Testis (tissue), 5 donors: ENCODE measurements around the gene SRGN. TPM values are rescaled to one million over a fixed set of nuclear protein-coding genes. Genes with fewer than 3 reads are reported as not detected.
"Not testable (repeated sequence)": the region's sequence is repeated elsewhere in the genome, so short reads cannot be mapped to it uniquely, and the experiment has no call there.

Experiments used
- DNase-seq: peaks from one replicate; pipeline ENCODE4 v3.0.0-alpha.2; 2019
- H3K27ac ChIP-seq, 2 donors: fragments of 200-600 bp; sonication (generic); one replicate each; pipeline ENCODE4 v1.5.1; 2019
- H3K27me3 ChIP-seq: fragments of 200-600 bp; sonication (generic); one replicate; pipeline ENCODE4 v1.5.1; 2019
- H3K36me3 ChIP-seq: fragments of 200-600 bp; sonication (generic); one replicate; pipeline ENCODE4 v1.5.1; 2017; ENCODE audit warnings: low read depth; ENCODE audit errors: missing control alignments
- H3K4me1 ChIP-seq: fragments of 200-600 bp; sonication (generic); one replicate; pipeline ENCODE4 v1.5.1; 2019
- H3K4me3 ChIP-seq, 2 donors: fragments of 200-600 bp; sonication (generic); one replicate each; pipeline ENCODE4 v1.5.1; 2017 to 2019
- H3K9me3 ChIP-seq: fragments of 200-600 bp; sonication (generic); one replicate; pipeline ENCODE4 v1.5.1; 2017
- POLR2A ChIP-seq: fragments of 450-650 bp; IDR thresholded peaks from one replicate; pipeline ENCODE4 v1.6.1; 2017; ENCODE audit warnings: antibody characterized with exemption, mild to moderate bottlenecking, moderate library complexity
- WGBS, 2 donors: methylation state at CpG; one replicate each; pipeline ENCODE4 v1.1.5; 2018; 5-methylcytosine and 5-hydroxymethylcytosine counted together
- intact Hi-C: fragments of 100-400 bp; cut with DNase I; formaldehyde crosslinking; loops from one replicate; pipeline ENCODE4 v1.15.1; 2023; ENCODE audit warnings: low total_unique reads
- long read RNA-seq, 2 donors: transcript quantifications; one replicate each; lab custom pipeline, GENCODE V29; 2026
- polyA plus RNA-seq: library from polyadenylated mRNA; stranded (reverse); fragments of 350-450 nt; fragmentation: Illumina TruSeq; extraction: RNeasy Lipid Tissue Mini Kit (QIAGEN cat#74804); gene quantifications from one replicate; pipeline ENCODE4 v1.2.3, GENCODE V29; 2014; ENCODE audit warnings: low read depth, low replicate concordance; ENCODE audit not compliant: insufficient read depth
- total RNA-seq, 2 donors: library from RNA; depleted of rRNA; stranded (reverse); fragments of >200 nt; gene quantifications; one replicate each; pipeline ENCODE4 v1.2.3, GENCODE V29; 2016
- TF ChIP-seq, protein P1 (sequence below), 3 experiments: fragments of 450-650 bp in 2 of 3; fragments of 200-600 bp in 1 of 3; sonication (generic) in 1 of 3; IDR thresholded peaks; one replicate each; pipeline ENCODE4 v1.5.1; 2016 to 2019; ENCODE audit warnings: antibody characterized with exemption in 3 of 3, mild to moderate bottlenecking in 2 of 3, moderate library complexity in 1 of 3

The SRGN gene, protein sequence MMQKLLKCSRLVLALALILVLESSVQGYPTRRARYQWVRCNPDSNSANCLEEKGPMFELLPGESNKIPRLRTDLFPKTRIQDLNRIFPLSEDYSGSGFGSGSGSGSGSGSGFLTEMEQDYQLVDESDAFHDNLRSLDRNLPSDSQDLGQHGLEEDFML
- total RNA-seq: 10 to 100 TPM; 25.7 to 35.8 TPM
- polyA plus RNA-seq: 61.1 TPM
- long read RNA-seq, donor 1, transcript SRGN-201 (3 exons, 1,208 nt): major isoform, 16 of 16 reads
- long read RNA-seq, donor 1, partial matches to known transcripts: 0 of 16 reads
- long read RNA-seq, donor 1, other reads (novel, unspliced or antisense): 0 of 16 reads
- long read RNA-seq, donor 2, partial matches to known transcripts: 0 of 4 reads
- long read RNA-seq, donor 2, other reads (novel, unspliced or antisense): 0 of 4 reads

DNA sequence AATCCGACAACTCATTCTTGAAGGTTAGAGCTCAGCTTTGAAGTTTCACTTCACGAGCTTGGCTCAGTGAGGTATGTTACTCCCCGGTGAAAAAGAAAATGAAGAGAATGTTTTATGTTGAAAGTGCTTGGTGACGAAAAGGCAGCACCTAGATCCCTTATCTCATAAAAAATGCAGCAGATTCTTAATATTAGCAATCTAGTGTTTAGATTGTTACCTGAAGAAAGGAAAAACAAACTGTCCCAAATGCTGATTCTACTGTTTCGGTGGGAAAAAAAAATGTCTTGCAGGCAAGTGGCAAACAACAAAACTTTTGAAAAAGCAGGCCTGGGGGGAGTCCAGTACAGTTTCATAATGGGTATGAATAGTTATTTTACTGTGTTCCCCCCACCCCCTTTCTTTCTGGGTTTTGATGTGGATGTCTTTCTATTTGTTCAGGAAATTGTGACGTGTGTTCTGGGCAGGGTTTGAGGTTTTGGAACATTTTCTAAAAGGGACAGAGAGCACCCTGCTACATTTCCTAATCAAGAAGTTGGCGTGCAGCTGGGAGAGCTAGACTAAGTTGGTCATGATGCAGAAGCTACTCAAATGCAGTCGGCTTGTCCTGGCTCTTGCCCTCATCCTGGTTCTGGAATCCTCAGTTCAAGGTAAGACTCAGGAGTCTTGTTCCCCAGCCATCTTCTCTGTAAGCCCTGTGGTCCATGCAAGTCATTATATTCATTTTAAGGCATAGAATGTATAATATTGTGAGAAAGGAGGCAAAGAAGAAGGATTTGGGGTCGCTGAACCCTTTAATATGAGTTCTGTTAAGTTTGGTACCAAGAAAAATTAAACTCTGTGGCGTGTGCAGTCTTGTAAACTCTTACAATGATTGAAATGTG lies at the start of gene SRGN:
Gene SRGN, plus strand, starts transcription at position 514 of the 881 bp plus-strand sequence. Its CDS starts 55 bp downstream, at position 569.
- 36 to 45% methylated on average over 10 of the region's 10 CpGs for WGBS, 2 donors
- Histone ChIP-seq H3K4me3 (peak within 1 kb of the TSS; percentile 14 to 44), H3K9me3 (no peaks in the 10 kb centered on the region), H3K36me3 (no peaks in the 10 kb centered on the region), H3K27ac (peak within 1 kb of the TSS; percentile 60 to 89), H3K4me1 (peaks cover 7% of the 10 kb centered on the region), H3K27me3 (no peaks in the 10 kb centered on the region)
- intact Hi-C loops: no loop called here
- no peak for TF ChIP-seq POLR2A
- TF ChIP-seq, protein P1, sequence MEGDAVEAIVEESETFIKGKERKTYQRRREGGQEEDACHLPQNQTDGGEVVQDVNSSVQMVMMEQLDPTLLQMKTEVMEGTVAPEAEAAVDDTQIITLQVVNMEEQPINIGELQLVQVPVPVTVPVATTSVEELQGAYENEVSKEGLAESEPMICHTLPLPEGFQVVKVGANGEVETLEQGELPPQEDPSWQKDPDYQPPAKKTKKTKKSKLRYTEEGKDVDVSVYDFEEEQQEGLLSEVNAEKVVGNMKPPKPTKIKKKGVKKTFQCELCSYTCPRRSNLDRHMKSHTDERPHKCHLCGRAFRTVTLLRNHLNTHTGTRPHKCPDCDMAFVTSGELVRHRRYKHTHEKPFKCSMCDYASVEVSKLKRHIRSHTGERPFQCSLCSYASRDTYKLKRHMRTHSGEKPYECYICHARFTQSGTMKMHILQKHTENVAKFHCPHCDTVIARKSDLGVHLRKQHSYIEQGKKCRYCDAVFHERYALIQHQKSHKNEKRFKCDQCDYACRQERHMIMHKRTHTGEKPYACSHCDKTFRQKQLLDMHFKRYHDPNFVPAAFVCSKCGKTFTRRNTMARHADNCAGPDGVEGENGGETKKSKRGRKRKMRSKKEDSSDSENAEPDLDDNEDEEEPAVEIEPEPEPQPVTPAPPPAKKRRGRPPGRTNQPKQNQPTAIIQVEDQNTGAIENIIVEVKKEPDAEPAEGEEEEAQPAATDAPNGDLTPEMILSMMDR (IDR thresholded peaks at IDR 0.05): no peak
- peak; percentile 84 for DNase-seq

DNA sequence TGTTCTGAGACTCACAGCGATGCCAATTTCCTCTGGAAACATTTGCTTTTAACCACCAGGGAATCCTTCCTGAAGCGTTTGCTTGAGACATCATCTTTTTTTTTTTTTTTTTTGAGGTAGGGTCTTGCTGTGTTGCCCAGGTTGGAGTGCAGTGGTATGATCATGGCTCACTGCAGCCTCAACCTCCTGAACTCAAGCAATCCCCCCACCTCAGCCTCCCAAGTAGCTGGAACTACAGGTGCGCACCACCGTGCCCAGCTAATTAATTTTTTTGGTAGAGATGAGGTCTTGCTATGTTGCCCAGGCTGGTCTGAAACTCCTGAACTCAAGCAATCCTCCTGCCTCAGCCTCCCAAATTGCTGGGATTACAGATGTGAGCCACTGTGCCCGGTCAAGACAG lies 47.0 kb upstream of the SRGN start:
- H3K4me3 ChIP-seq, H3K36me3 ChIP-seq: not testable (repeated sequence)
- 73 to 76% methylated on average over 5 of the region's 5 CpGs for WGBS, 2 donors

DNA sequence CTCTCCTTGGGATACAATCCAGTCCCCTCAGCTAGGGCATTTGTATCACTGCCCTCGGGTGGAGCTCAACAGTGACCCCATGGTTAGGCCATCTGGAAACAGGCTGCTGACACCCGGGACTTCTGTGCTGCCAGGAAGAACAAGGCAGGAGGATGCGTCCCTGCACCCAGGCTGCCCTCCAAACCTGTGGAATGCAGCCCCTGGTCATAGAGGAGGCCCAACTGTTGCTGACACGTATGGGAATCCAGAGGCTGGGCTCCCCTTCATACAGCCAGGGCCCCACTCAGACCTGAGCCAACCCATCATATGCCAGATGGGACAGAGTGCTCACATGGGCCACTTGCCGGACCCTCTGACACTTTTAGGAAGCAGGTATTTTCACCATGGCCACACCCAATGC lies 45.5 kb upstream of the SRGN start:
- DNase-seq: no peak
- peaks cover 19% of the 10 kb centered on the region for H3K4me1 ChIP-seq
- 80 to 84% methylated on average over 5 of the region's 5 CpGs for WGBS, 2 donors
- TF ChIP-seq, protein P1 (IDR thresholded peaks at IDR 0.05): no peak
- no peaks in the 10 kb centered on the region for H3K27me3 ChIP-seq
- no peak overlapping the region for H3K4me3 ChIP-seq
- H3K36me3 ChIP-seq: no peaks in the 10 kb centered on the region
- no peaks in the 10 kb centered on the region for H3K9me3 ChIP-seq
- intact Hi-C loops: no loop called here
- H3K27ac ChIP-seq: no peak overlapping the region

More for the DNA sequence above, 47.0 kb upstream of the SRGN start:
- intact Hi-C loops, H3K9me3 ChIP-seq, DNase-seq, H3K27ac ChIP-seq, H3K4me1 ChIP-seq, H3K27me3 ChIP-seq: not testable (repeated sequence)

DNA sequence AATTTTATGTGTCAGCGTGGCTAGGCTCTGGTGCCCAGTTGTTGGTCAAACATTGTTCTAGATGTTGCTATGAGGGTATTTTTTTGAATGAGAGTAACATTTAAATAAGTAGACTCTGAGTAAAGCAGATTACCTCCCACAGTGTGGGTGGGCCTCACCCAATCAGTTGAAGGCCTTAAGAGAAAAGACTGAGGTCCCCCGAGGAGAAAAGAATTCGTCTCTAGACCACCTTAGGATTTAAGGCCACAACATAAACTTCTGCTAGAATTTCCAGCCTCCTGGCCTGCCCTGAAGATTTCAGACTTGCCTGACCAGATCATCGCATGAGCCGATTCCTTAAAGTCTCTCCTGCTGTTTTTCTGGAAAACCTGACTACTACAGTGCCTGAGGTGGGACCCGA lies 45.1 kb upstream of the SRGN start:
- Histone ChIP-seq H3K4me3 (no peak overlapping the region), H3K27ac (no peak overlapping the region), H3K9me3 (no peaks in the 10 kb centered on the region), H3K27me3 (no peaks in the 10 kb centered on the region), H3K4me1 (peaks cover 21% of the 10 kb centered on the region), H3K36me3 (no peaks in the 10 kb centered on the region)
- intact Hi-C loops: no loop called here
- no peak for DNase-seq
- 93 to 96% methylated on average over 6 of the region's 6 CpGs for WGBS, 2 donors
- TF ChIP-seq, protein P1 (IDR thresholded peaks at IDR 0.05): no peak
- no peak for TF ChIP-seq POLR2A

DNA sequence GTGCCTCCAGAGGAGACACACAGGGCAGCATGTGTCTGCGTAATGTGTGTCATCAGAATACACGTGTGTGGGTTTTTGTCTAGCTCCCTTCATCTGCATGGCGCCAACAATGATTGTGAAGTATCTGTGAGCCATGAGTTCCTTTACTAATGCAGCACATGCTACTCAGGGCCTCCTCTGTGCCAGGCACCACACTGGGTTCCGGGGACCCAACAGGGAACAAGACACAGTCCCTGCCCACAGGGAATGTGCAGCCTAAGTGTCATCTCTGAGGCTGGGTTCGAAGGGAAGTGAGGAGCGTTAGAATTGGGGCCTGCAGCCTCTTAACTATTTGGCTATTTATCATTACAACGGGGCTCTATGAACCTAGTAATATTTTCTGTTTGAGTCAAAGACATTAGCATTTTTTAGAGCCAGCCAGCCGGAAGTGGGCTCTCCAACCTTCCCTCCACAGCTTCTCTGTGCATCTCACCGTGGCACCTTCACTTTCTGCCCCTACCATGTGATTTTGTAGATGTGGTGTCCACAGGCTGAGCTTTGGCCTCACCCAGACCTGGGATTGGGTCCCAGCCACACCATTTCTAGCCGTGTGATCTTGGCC lies 43.9 kb upstream of the SRGN start:
- Histone ChIP-seq H3K36me3 (no peaks in the 10 kb centered on the region), H3K9me3 (no peaks in the 10 kb centered on the region), H3K4me3 (no peak overlapping the region), H3K27ac (peak overlapping the region; percentile 84 to 85), H3K4me1 (peaks cover 21% of the 10 kb centered on the region), H3K27me3 (no peaks in the 10 kb centered on the region)
- intact Hi-C loops: no loop called here
- 83 to 87% methylated on average over 10 of the region's 10 CpGs for WGBS, 2 donors
- no peak for TF ChIP-seq POLR2A
- TF ChIP-seq, protein P1 (IDR thresholded peaks at IDR 0.05): no peak
- no peak for DNase-seq
